Measurements from ENCODE around the gene CRISPLD2. TPM values are rescaled to one million over a fixed set of nuclear protein-coding genes. Genes with fewer than 3 reads are reported as not detected.

Gene CRISPLD2
- total RNA-seq, 4 donors from 2014 or later: 6.0 to 166 (median 24.2) TPM

DNA sequence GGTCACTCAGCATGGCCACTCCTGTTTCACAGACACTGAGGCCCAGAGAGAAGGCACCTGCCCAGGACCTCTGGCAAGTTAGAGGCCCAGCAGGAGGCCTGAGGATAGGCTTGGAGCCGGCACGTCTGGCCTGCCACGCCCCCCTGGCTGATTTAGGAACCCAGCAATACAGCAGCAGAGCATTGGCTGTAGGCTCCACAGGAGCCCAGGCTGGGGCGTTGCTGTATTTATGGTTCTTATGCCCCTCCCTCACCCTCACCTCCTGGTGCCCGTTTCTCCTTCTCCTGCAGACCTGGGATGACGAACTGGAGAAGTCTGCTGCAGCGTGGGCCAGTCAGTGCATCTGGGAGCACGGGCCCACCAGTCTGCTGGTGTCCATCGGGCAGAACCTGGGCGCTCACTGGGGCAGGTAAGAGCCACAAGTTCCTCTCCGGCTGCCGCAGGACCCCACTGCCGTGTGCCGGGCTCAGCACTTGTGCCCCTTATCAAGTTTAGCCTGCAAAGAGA is 25.8 kb downstream of the CRISPLD2 start:
- intact Hi-C loops (cut with DNase I): no loop called here
- TF ChIP-seq, protein P1, sequence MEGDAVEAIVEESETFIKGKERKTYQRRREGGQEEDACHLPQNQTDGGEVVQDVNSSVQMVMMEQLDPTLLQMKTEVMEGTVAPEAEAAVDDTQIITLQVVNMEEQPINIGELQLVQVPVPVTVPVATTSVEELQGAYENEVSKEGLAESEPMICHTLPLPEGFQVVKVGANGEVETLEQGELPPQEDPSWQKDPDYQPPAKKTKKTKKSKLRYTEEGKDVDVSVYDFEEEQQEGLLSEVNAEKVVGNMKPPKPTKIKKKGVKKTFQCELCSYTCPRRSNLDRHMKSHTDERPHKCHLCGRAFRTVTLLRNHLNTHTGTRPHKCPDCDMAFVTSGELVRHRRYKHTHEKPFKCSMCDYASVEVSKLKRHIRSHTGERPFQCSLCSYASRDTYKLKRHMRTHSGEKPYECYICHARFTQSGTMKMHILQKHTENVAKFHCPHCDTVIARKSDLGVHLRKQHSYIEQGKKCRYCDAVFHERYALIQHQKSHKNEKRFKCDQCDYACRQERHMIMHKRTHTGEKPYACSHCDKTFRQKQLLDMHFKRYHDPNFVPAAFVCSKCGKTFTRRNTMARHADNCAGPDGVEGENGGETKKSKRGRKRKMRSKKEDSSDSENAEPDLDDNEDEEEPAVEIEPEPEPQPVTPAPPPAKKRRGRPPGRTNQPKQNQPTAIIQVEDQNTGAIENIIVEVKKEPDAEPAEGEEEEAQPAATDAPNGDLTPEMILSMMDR (IDR thresholded peaks at IDR 0.05): no peak
- TF ChIP-seq POLR2A (IDR thresholded peaks at IDR 0.05): no peak
- Histone ChIP-seq H3K27ac (no peak overlapping the region), H3K4me1 (peaks cover 12 to 38% (median 16%) of the 10 kb centered on the region in 3 donors), H3K4me3 (no peak overlapping the region), H3K27me3 (peaks cover 0 to 8% (median 0%) of the 10 kb centered on the region in 4 donors), H3K36me3 (peaks cover 0 to 51% (median 0%) of the 10 kb centered on the region in 3 donors), H3K9me3 (no peaks in the 10 kb centered on the region)
- DNase-seq: no peak
- 73 to 82% methylated on average over 3 to 8 of the region's 14 CpGs for WGBS, 2 donors

DNA sequence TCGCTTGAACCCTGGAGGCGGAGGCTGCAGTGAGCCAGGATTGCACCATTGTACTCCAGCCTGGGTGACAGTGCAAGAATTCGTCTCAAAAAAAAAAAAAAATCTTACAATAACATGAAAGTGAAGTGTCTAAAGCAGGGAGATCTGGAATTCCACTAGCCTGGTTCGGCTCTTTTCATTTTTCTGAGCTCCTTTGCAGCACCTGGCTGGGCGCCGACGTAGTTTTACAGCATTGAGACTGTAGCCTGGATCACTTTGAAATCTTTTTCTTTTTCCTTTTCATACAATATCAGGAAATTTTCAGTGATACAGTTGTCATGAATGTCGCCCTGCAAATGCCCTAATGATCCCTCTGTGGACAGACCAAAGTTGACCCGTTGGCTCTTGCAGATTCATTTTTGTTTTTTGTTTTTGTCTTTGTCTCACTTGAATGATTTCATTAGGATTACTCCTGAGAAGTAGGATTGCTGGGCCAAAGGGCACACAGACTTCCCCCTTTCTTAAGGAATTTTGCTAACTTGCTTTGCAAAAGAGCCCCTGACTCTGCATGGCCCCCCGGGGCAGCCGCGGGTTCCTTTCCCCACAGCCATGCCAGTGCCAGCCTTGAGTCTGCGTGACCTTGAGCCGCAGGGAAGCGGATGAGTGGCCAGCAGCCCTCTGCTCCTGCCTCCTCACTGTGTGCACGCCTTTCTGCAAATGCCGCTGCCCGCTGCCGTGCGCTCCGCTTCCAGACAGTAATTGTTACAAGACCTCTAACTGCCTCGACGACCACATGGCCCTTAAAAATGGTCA is 28.0 kb downstream of the CRISPLD2 start:
- H3K4me3 ChIP-seq: no peak overlapping the region
- H3K9me3 ChIP-seq: no peaks in the 10 kb centered on the region
- DNase-seq: no peak
- no peak for TF ChIP-seq POLR2A (IDR thresholded peaks at IDR 0.05)
- TF ChIP-seq, protein P1 (IDR thresholded peaks at IDR 0.05): no peak
- no peak overlapping the region for H3K27ac ChIP-seq
- H3K36me3 ChIP-seq: peaks cover 0 to 72% (median 0%) of the 10 kb centered on the region in 3 donors
- H3K27me3 ChIP-seq: no peaks in the 10 kb centered on the region
- WGBS, 2 donors: 73 to 77% methylated on average over 22 of the region's 23 CpGs
- peaks cover 8 to 25% (median 11%) of the 10 kb centered on the region in 3 donors for H3K4me1 ChIP-seq
- intact Hi-C loops (cut with DNase I): no loop called here

DNA sequence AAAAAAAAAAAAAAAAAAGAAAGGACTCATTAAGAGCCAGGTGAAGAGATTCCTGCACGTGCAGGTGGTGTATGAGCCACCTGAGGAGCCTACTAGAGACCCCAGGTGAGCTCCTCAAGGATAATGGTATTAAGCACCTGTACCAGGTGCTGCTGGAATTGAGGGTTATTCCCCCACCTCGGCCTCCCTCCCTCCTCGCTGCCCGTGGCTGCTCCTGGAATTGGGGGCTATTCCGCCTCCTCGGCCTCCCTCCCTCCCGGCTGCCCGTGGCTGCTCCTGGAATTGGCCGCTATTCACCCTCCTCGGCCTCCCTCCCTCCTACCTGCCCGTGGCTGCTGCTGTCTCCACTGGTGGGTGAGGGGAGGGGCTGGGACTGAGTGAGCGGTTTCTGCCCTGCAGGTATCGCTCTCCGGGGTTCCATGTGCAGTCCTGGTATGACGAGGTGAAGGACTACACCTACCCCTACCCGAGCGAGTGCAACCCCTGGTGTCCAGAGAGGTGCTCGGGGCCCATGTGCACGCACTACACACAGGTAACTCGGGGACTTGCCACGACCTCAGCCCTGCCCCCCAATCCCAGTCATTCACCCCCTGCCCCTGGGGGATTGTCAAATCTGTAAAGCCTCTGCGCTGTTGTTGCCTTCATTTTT is 29.3 kb downstream of the CRISPLD2 start:
- H3K27ac ChIP-seq: no peak overlapping the region
- 79 to 82% methylated on average over 9 to 12 of the region's 22 CpGs for WGBS, 2 donors
- DNase-seq: no peak
- peaks cover 0 to 84% (median 0%) of the 10 kb centered on the region in 3 donors for H3K36me3 ChIP-seq
- no peaks in the 10 kb centered on the region for H3K9me3 ChIP-seq
- H3K27me3 ChIP-seq: no peaks in the 10 kb centered on the region
- no peak for TF ChIP-seq POLR2A (IDR thresholded peaks at IDR 0.05)
- TF ChIP-seq, protein P1 (IDR thresholded peaks at IDR 0.05): no peak
- no peak overlapping the region for H3K4me3 ChIP-seq
- peaks cover 0 to 11% (median 2%) of the 10 kb centered on the region in 3 donors for H3K4me1 ChIP-seq
- intact Hi-C loops (cut with DNase I): no loop called here

DNA sequence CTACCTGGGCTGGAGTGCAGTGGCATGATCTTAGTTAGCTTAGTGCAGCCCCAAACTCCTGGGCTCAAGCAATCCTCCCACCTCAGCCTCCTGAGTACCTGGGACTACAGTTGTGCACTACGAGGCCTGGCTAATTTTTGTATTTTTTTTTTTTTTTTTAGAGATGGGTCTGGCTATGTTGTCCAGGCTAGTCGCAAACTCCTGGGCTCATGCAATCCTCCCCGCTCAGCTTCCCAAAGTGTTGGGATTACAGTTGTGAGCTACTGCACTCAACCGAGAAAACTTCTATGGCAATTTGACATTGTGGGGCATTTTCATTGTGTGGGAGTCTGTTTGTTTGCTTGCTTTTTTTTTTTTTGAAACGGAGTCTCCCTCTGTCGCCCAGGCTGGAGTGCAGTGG is 30.0 kb downstream of the CRISPLD2 start:
- Histone ChIP-seq H3K27me3 (no peaks in the 10 kb centered on the region), H3K36me3 (peaks cover 0 to 87% (median 0%) of the 10 kb centered on the region in 3 donors), H3K4me1 (peaks cover 0 to 6% (median 0%) of the 10 kb centered on the region in 3 donors), H3K9me3 (no peaks in the 10 kb centered on the region), H3K27ac (no peak overlapping the region), H3K4me3 (no peak overlapping the region)
- intact Hi-C loops (cut with DNase I): no loop called here
- TF ChIP-seq POLR2A (IDR thresholded peaks at IDR 0.05): no peak
- TF ChIP-seq, protein P1 (IDR thresholded peaks at IDR 0.05): no peak
- no peak for DNase-seq
- WGBS, 2 donors: 88 to 94% methylated on average over 6 of the region's 6 CpGs

DNA sequence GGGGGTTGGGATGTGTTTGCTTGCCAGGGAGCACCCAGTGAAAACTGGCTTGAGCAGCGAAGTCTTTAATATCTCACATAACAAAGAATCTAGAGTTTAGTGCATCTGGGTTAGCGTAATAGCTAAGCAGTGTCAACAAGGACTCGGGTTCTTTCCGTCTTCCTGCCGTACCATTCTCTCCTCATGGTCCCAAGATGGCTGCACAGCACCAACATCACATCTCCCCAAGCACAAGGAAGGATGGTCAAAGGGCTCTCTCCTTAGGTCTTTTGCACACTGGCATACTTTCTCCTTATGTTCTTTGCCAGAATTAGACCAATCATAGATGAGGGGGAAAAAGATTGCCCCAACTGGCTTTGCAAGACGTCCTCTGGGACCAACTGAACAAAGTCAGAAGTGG is 30.9 kb downstream of the CRISPLD2 start:
- Histone ChIP-seq H3K4me3 (no peak overlapping the region), H3K9me3 (no peaks in the 10 kb centered on the region), H3K36me3 (peaks cover 0 to 87% (median 0%) of the 10 kb centered on the region in 3 donors), H3K4me1 (peaks cover 0 to 6% (median 0%) of the 10 kb centered on the region in 3 donors), H3K27ac (no peak overlapping the region), H3K27me3 (no peaks in the 10 kb centered on the region)
- intact Hi-C loops (cut with DNase I): no loop called here
- no peak for TF ChIP-seq POLR2A (IDR thresholded peaks at IDR 0.05)
- TF ChIP-seq, protein P1 (IDR thresholded peaks at IDR 0.05): no peak
- DNase-seq: no peak
- 96 to 97% methylated on average over 6 of the region's 6 CpGs for WGBS, 2 donors
